Measurements from ENCODE around the gene STAMBP.

DNA sequence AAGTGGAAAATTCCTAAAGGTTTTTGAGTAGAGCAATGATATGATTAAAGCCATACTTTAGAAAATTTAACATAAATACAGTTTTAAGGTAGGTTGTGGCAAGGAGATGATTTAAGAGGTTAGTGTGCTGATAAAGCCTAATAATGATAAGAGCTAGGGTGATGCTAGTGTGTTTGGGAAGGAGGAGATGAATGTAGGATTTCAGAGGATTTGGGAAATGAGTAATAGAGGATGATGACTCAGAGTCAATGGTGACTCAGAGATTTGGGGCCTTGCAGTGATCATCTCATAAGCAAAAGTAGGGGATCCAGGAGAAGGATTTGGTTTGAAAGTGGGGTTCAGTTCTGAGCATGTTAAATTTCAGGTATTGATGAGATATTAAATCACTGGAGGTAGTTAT is 23.3 kb downstream of the STAMBP start:
- TF ChIP-seq POLR2AphosphoS5 (IDR thresholded peaks at IDR 0.05; ENCODE audit: borderline replicate concordance, low read depth, low read length) (no peak), EZH2 (IDR thresholded peaks at IDR 0.05) (no peak), FOXP2 (optimal IDR thresholded peaks at IDR 0.05; ENCODE audit: control extremely low read depth, extremely low read length, insufficient read depth) (no peak)
